COR-L47 (cell line): ENCODE data around the gene FAM222B.
"Not testable (repeated sequence)": the region's sequence is repeated elsewhere in the genome, so short reads cannot be mapped to it uniquely, and the experiment has no call there.

Source experiments
- DNase-seq: peaks from one replicate; lab custom pipeline; 2025; lab: John Stamatoyannopoulos, UW

FAM222B gene

DNA sequence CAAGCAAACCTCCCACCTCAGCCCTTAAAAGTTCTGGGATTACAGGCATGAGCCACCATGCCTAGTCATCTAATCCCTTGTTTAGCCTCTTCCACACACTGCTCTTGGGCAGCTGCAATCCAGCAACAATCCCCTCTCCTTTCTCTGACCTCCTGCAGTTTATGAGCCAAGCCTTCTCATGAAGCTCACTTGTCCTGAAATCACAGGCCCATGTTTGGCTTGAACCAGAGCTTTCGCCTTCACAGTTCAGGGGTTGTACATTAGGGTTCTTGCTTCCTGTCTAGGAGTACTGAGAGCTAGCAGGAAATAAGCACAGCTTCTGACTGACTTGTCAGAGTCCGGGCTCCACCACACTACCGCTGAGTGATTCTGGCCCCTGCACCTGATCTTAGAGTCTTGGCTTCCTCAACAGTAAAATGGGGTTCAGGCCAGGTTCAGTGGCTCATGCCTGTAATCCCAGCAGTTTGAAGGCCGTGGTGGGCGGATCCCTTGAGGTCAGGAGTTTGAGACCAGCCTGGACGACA is 28.5 kb upstream of the FAM222B start:
- no peak for DNase-seq

DNA sequence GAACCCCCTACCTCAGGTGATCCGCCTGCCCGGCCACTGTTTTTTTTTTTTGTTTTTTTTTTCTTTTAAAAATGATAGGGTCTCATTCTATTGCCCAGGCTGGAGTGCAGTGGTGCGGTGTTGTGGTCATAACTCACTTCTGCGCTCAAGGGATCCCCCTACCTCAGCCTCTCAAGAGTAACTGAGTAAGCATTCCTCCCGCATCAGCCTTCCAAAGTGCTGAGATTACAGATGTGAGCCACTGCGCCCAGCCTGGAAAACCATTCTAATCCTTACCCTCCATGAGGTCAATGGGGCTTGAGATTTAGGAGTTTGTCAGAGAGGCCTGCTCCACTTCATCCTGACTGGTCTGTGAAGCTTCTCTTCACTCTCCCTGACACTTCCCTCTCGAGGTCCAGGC is 24.7 kb upstream of the FAM222B start:
- no peak for DNase-seq

DNA sequence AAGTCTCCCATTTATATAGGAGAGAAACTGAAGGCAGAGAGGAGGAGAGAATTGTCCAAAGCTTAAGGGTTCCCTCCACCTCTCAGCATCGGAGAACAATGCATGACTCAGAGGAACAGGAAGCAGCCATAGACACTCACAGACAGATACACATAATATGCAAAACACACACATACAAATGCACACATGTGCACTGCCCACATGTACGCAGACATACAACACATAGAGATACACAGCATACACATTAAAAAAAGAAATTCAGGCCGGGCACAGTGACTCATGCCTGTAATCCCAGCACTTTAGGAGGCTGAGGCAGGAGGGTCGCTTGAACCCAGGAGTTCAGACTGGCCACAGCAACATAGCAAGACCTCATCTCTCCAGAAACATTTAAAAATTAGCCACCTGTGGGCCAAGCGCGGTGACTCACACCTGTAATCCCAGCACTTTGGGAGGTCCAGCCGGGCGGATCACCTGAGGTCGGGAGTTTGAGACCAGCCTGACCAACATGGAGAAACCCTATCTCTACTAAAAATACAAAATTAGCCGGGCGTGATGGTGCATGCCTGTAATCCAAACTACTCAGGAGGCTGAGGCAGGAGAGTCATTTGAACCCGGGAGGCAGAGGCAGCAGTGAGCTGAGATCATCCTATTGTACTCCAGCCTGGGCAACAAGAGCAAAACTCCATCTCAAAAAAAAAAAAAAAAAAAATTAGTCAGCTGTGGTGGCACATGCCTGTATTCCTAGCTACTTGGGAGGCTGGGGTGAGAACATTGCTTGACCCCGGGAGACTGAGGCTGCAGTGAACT is 23.6 kb upstream of the FAM222B start:
- no peak for DNase-seq

DNA sequence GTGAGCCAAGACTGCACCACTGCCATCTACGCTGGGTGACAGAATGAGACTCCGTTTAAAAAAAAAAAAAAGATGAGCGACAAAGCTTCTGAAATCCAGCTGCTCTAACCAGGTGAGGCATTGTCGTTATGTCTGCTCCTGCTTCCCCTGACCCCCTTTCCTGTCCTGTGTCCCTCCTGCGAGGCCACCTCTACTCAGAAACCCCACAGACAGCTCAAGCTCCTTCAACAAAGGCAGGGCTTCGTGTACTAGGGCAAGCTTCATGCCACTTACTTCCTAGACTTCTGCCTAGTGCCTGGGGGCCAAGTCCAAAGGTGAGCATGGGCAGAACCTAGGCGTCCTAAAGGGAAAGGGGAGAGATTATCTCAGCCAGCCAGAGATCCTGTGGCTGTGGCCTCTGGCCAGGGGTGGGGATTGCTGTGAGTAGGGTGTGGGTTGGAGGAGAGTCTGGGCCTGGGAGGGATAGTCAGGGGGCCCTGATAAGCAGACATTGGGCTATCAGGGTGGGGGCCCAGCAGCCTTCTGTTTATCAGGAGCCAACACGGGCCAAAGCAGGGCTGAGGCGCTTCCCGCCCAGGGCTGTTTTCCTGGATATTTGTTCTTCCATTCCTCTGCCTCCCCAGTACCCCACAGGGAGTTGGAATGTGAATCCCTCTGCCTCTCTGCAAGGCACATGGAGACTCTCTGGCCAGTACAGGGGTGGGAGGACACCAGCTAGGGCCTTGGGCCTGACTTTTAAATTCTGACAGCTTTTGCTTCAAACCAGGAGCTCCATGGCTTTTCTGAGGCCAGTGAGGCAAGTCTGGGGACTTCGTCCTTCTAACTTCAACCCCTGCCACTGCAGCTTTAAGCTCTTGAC is 22.6 kb upstream of the FAM222B start:
- no peak for DNase-seq

DNA sequence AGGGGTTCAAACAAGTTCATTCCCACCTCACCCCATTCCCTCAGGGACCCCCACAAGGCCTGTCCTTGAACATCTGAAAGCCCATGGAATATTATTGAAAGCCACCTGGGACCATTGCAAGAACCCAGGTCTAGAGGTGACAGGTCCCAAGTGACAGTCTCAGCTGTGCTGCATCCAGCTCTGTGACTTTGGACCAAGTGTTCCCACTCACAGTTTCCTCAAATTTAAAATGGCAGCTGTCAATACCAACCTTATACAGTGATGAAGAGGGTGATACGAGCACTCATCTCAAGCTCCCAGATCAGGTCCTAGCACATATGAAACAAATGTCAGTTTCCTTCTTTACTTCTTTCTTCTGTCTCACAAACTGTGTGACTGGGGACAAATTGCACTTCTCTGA is 21.4 kb upstream of the FAM222B start:
- no peak for DNase-seq

DNA sequence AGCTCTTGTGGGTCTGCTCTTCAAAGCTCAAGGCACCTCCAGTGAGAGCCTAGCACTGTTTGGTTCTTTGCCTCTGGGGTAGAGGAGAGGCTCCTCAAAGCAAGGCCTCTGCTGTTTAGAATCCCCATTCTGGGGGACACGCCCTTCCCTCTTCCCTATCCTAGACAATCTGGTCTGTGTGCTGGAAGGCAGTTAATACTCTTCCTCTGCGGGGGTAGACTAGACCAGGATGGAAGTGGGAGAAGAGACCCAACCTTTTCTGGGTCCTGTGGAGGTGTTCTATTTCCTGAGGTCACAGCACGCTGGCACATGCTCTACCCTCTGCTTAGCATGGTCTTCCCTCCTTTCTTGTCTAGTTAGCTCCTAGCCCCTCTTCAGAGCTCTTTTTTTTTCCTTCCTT is 20.0 kb upstream of the FAM222B start:
- no peak for DNase-seq

DNA sequence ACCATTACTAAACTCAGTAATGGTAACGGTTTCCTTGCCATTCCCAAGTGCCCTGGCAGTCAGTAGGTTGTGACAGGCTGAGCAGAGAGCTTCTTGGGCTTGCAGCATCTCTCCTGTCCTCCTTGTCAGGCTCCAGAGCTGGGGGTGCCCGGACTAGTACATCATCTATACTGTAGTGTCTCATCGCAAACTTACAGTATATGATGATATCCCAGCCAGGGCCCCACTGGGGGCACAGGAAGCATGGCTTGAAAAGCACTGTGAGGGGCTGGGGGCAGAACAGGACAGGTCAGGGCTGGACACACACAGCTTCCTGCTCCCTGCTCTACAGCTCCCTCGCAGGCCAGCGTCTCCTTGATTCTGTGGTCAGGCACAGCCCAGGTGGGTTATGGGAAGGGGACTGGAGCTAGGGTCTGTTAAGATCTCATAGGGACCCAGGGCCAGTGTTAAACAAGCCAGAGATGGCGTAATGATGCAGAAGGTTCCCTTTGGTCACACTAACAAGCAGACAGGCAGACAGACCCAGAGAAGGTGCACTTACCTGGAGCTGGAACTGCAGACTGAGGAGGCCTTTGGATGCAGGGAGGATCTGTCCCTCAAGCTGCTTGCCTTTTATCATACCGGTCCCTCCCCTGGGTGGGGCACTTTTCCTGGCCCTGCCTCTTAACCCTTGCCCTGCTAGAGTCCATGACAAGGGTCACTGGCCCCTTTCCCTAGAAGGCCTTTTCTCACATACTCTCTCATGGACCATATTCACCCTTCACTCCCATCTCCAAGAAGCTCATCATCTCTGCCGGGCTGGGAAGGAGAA is 19.0 kb upstream of the FAM222B start:
- DNase-seq: no peak

DNA sequence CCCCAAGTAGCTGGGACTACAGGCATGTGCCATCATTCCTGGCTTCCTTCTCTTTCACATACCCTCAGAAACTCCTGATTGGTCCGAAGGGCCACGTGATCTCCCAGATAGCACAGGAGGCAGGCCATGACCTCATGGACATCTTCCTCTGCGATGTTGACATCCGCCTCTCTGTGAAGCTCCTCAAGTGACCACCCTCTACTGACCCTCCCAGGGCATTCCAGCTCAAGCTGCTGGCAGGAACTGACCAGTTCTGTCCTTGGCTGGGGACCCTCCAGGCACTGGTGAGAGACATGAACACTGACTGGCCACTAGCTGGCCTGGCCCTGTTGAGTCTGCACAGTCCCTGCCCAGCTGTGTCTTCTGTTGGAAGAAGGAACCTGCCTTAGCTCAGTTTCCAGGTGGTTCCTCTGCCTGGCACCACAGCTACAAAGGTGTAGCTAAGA is 17.8 kb upstream of the FAM222B start:
- DNase-seq: no peak

DNA sequence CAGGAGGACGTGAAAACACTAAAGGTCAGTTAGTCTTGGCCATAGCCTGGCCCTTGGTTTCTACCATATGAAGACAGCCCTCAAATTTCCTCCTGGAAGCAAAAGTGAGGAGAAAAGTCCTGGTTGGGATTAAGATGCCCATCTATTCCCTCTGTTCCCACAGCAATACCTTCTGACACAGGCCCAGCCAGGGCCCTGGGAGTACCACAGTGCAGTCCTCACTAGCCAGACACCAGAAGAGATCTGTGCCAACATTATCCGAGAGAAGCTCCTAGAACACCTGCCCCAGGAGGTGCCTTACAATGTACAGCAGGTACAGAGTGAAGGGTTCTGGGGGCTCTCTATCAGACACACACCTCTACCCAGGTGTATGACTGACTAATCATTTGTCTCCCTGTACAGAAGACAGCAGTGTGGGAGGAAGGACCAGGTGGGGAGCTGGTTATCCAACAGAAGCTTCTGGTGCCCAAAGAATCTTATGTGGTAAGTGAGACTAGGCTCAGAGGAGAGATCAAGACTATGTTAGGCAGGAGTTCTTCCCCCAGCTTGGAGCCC is 16.3 kb upstream of the FAM222B start:
- DNase-seq: no peak

DNA sequence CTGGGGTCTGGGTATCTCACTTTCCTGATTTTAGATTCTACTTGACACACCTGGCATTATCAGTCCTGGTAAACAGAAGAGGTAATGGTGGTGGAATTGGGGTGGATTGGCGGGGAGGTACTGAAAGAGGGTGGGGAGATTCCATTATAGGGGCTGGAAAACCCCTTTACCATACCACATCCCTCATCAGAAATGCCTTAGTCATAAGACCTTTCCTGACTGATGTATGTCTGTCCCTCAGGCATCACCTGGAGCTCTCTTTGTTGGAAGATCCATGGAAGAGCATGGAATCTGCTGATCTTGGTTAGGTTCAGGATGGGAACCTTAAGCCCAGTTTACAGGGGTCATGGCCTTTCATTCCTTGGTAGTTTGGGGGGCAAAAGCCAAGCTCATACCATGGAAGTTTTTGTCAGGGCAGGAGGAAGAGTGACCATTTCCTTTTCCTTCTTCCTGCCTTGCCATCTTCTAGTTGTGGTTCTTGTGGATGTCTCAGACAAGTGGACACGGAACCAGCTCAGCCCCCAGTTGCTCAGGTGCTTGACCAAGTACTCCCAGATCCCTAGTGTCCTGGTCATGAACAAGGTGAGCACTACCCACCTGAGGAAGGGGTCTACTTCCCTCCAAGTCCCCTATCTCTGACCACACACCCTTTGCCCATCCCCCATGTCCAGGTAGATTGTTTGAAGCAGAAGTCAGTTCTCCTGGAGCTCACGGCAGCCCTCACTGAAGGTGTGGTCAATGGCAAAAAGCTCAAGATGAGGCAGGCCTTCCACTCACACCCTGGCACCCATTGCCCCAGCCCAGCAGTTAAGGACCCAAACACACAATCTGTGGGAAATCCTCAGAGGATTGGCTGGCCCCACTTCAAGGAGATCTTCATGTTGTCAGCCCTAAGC is 15.6 kb upstream of the FAM222B start:
- no peak for DNase-seq

DNA sequence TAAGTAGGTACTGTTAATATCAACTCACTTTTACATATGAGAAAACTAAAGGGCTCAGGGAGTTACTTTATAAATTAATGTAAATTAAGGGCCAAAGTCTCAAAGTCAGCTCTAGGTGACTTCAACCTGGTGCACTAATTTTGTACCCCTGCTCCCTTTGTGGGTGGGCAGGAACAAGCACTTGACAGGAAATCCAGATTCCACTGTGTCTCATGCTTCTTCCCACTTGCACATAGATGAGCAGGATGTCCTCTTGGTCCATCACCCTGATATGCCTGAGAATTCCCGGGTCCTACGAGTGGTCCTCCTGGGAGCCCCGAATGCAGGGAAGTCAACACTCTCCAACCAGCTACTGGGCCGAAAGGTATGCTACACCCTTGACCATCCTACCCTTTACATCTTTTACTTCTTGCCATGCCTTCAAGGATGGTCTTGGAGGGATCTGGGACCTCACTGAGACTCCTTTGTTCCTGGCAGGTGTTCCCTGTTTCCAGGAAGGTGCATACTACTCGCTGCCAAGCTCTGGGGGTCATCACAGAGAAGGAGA is 13.5 kb upstream of the FAM222B start:
- DNase-seq: no peak

DNA sequence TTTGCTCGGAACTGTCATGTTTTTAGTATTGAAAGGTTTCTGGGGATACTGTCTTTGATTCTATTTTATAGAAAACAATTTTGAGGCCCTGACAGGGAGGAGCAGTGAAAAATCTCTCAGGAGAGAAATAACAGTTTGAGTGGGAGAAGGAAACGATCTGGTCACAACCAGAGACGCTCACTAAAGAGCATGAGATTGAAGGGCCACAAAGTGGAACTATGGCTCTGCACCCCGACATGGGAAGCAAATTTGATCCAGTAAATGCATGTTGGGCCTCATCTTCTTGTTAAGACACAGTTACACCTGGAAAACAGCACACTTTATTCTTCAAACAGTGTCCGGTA is 12.7 kb upstream of the FAM222B start:
- DNase-seq: no peak

DNA sequence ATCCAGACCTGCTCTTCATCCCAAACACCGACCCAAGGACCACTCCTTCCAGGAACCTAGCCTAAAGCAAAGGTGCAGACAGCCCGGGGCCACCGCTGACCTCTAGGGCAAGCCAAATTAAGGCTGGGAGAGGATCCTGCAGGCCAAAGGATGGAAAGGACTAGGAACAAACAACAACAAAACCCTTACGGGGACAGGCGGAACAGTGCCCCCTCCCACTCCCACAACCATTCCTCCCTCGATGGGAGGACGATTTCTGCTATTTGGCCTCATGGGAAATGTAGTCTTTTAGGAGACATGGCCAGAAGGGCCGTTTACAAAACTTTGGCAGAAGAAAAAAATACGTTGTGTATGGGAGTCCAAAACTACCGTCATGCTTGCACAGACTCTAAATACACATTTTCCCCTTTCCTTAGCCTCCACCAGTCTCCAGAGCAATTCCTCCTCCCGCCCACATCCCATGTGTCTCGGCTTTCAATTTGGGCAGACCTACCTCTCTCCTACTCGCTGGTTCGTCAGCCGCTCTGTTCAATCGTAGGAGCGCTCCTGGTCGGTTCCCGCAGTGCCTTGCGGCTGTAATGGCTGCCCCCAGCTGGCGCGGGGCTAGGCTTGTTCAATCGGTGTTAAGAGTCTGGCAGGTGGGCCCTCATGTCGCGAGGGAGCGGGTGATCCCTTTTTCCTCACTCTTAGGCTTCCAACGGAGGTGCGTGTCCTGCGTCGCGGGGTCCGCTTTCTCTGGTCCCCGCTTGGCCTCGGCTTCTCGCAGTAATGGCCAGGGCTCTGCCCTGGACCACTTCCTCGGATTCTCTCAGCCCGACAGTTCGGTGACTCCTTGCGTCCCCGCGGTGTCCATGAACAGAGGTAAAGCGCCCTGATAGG is 12.1 kb upstream of the FAM222B start, which contains the start of gene ERAL1:
Gene ERAL1, plus strand, starts transcription at position 560 of the 879 bp plus-strand sequence. Its CDS starts 19 bp downstream, at position 579.
- peak; percentile 70 for DNase-seq

DNA sequence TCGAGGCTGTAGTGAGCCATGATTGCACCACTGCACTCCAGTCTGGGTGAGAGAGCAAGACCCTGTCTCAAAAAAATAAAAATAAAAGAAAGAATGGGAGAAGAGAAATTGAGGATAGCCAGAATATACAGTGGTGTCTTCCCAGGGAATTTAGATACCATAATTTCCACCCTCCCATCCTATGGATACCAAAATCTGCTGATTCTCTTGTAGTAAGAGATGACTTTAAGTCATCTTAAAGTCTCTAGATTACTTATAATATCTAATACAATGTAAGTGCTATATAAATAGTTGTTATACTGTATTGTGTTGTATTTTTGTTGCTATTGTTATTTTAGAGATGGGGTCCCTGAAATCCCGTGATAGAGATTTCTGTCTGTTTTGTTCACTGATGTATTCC is 10.7 kb upstream of the FAM222B start:
- DNase-seq: no peak

DNA sequence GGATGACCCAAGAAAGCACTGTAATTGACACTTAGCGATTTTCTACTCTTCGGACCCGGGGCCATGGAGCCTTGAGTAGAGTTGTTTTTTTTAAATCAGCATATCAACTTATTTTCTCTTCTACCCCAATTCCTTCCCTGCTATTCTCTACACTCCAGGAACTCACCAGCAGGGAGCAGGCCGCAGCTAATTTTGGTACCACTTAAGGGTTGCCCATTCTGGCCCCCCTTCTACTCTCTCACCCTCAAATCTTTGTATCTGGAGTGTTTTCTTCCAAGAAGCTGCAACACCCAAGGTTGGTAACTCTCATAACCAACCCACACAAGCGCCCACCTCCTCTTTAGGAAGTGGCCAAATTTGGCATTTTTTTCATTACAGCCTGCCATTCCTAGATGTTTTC is 6.7 kb upstream of the FAM222B start:
- no peak for DNase-seq

DNA sequence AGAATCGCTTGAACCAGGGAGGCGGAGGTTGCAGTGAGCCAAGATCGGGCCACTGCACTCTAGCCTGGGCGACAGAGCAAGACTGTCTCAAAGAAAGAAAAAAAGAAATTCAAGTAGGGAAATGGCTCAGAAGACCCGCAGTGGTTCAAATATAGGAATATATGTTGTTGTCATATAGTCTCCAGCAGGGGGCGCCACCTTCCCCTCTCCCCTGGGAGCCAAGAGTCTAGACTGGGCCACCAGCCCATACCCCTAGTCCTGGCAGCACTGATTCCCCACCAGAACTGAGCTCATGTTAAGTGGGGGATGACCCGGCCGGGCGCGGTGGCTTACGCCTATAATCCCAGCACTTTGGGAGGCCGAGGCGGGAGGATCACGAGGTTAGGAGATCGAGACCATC is 6.1 kb upstream of the FAM222B start:
- not testable (repeated sequence) for DNase-seq

DNA sequence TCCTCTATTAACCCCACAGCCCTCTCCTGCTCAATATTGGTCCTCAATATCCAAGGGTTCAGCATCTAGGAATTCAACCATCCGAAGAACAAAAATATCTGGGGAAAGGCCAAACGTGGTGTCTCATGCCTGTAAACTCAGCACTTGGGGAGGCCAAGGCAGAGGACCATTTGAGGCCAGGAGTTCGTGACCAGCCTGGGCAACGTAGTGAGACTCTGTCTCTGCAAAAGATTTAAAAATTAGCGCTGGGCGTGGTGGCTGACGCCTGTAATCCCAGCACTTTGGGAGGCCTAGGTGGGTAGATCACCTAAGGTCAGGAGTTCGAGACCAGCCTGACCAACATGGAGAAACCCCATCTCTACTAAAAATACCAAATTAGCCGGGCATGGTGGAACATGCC is 4.1 kb upstream of the FAM222B start:
- not testable (repeated sequence) for DNase-seq

DNA sequence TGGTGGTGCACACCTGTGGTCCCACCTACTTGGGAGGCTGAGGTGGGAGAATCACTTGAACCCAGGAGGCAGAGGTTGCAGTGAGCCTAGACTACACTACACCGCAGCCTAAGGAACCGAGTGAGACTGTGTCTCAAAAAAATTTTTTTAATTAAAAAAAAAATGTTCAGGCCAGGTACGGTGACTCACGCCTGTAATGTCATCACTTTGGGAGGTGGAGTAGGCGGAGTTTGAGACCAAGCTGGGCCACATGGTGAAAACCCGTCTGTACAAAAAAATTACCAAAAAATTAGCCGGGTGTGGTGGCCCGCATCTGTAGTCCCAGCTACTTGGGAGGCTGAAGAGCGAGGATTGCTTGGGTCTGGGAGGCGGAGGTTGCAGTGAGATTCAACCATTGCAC is 3.6 kb upstream of the FAM222B start:
- no peak for DNase-seq

DNA sequence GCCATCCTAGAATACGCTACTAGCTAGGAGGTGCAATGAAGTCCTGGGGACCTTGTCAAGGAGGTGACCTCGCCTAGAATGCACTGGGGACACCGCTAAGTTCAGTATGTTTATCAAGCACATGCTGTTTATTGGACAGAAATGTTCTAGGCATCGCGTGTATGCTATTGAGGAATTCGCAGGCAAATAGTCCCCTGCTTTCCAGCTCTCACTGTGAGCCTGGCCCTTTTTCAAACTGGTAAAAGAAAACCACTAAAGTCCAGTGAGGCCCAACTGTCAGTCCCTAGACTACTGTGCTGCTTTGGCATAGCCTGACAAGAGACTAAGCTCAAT is 1.2 kb upstream of the FAM222B start:
- DNase-seq: no peak

DNA sequence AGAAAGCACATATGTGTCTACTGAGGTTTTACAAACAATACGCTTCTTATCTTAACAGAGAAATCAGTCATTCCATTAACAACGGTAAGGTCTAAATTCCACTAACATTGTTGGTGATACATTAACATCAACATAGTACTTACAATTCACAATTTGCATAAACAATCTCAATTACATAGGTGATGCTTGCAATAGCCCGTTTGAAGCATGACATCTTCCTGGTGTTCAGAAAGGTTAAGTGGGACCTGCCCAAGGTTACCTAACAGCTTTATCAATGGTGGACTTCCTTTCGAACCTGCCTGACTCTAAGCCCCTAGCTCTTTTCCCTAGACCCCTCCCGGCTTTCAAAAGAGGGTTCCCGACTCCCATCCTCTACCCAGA is 699 bp downstream of the FAM222B start:
- DNase-seq: no peak
